D341Med (cell line): ENCODE data around the gene MMP13.
"Not testable (repeated sequence)": the region's sequence is repeated elsewhere in the genome, so short reads cannot be mapped to it uniquely, and the experiment has no call there.

Experiments
- DNase-seq: peaks from one replicate; pipeline ENCODE4 v3.0.0; 2012; ENCODE audit warnings: low spot score

Gene MMP13

DNA sequence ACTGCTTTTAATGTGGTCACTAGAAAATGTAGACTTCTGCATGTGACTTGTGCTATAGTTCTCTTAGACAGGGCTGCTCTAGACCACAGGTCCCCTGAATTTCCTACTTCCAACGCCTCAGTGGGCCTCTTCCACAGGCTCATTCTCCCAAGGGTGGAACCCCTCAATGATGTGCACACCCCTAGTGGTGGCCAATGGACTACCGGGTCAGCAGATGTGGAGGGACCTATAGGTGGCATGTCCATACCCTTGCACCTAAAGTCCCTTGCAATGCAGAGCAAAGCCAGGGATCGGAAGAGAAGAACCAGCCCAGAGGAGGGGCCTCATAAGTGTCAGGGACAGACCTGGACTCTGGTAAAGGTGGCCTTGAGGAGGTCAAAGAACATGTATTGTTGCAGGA is 20.0 kb downstream of the MMP13 start:
- no peak for DNase-seq

DNA sequence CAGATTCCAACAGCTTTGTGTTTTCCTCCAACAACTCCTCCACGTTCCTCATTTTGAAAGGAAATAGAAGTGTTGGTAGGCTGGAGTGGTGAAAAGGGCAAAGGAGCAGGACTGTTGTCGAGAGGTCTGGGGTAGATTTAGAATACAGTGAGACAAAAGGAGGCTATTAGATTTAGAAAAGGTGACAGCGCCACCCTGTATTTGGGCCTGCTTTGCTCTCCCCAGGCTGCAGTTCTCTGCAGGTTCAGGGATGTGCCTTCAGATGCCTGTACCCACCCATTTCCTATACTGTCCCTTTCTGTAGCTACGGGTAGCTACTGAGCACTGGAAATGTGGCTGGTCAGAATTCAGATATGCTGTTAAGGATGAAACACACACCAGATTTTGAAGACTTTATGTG is 20.8 kb downstream of the MMP13 start:
- DNase-seq, result no peak

DNA sequence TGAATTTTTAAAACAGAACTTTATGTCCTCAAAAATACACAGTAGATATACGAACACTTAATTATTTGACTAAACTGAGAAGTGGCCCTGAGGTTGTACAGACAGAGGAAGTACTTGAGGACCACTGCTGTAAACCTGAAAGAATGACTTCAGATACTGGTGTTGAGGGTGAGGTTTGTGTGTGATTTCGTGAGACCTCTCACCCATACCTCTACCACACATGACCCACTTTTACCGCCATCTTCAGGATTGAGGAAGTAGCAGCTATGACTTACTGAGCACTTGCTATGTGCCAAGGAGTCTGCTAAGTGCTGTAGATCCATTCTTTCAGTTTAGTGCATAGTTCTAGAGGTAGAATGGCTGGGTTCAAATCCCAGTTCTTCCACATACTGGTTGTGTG is 21.9 kb downstream of the MMP13 start:
- no peak for DNase-seq

DNA sequence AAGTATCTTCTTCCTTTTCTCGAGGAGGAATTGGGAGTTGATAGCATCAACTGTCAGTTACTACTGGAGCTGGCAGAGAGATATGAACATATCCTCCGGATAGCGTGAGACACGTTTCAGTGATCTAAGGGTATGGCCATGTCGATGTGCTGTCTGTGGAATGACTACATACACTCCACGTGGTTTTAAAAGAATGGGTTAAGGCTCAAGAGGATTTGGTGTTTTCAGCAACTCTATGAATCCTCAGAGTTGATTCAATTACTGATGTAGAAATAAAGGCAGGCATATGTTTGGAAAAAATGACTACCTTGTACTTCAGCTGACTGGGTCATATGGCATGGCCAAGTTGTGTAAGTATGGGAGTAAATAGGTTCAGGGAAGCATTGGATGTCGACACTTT is 22.9 kb downstream of the MMP13 start:
- no peak for DNase-seq

DNA sequence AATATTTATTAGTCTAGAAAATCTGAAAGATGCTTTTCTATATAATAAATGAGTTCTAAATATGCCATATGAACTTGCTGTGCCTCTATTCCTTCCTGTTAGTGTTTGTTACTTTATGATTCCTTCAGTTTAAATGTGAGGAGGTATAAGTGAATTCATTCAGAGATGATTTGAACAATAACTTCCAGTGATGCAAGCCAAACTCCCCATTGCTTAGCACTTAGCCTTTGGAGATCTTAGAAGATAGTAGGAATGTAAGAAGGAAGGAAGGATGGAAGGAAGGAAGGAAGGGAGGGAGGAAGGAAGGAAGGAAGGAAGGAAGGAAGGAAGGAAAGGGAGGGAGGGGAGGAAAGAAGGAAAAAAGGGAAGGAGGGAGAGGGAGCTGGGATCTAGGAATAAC is 25.1 kb downstream of the MMP13 start:
- no peak for DNase-seq

DNA sequence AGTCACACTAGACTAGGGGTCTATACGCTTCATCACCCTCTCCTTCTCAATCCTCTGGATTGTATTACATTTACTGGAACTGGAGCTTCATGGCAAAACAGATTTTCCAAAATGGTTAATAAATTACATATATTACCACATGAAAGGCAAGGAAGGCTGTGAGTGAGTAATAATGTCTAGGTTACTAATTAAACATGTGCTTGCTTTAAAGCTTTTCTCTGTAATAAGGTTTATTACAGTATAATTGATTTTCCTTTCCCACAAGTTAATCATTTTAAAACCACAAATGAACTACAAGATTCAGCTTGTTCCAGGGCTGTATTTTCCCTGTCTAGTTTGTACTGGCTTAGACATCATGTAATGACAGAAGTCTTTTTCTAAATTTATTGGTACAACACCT is 25.6 kb downstream of the MMP13 start:
- DNase-seq, result no peak

DNA sequence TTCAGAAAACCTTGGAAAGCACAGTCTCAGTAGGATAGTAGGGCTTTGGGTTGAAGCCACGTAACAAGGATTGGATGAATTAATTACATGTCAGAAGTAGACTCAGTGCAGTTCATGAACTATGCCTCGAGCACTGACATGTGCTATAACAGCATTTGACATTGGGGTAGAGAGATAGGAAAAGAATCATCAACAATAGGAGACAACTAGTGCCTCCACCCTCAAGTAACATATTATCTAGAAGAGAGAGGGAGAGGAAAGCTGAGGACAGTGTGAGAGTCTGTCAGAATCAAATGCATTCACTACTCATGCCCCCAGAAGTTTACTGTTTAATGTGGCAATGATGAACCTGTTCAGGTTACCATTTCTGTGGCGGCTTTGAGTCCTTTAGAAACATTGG is 26.4 kb downstream of the MMP13 start:
- no peak for DNase-seq

DNA sequence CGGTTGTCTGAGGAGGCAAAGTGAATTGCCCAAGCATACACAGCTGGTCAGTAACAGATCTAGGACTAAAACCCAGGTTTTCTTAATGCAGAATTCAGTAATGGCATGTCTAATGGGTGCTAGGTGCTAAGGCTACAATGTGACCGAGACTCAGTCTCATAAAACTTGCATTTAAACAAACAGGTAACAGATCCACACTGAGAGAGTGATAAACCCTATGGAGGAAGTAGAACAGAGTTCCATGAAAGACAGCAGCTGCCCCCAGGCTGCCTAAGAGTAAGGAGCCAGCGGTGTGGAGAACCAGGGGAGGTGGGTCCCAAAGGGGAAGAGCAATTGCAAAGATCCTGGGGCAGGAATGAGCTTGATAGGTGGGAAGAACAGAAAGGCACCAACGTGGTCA is 27.3 kb downstream of the MMP13 start:
- DNase-seq, result no peak

DNA sequence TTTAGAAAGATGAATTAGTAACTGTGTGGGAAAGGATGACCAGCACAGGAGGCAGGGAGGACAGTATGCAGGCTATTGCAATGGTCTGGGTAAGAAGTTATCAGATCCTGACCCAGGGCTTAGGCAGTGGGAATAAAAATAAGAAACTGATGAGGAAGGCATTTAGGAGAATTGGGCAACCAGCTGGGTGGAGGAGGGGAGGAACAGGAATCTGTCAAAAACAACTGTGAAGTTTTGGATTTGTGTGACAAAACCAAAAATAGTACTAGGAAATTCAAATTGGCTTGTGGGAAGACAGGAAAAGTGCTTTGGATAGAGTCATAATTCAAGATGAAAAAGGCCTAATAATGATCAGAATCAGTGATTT is 27.9 kb downstream of the MMP13 start:
- DNase-seq, result no peak

DNA sequence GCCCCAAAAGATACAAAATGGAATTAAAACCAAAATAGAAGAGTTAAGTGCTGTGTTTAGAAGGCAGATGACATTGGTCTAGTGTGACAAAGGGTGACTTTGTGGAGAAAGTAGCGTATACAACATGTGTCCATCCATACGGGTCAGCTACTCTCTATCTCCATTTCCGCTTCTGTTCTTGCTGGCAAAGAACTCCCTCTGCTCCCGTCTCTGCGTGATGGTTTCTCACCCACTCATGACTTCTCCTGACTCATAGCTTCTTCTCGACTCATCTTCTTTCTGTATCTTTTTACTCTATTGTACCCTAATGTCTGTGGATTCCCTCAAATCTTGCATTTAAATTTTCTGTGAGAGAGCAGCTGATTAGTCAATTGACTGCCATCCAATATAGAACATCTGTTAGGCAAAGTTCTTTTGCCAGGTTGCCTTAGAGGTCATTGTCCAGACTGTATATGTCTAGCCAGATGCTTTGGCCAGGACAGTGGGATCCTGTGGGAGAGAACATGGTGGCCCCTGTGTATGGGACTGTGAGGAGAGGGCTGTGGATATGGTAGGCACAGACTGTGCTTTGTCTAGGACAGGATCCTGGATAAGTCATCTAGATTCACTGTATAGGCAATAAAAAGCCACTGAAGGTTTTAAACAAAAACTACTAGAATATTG is 28.4 kb downstream of the MMP13 start:
- DNase-seq, result no peak

DNA sequence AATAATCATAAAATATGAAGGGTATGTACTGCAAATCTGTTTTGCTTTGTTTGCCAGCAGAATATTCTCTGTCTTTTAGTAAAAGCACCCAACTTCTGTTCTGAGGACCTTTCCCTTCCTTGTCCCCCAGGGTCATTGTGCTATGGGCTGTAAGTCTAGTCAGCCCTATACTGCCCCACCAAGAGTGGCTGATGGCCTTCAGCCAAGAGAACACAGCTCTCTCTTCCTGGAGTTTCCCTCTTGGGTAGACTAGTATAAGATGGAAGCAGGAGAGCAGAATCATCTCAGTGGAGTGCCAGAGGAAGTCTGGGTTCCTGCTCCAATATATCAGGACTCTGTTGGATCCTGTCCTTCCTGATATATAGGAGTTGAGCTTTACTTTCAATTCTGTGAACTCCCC is 29.0 kb downstream of the MMP13 start:
- no peak for DNase-seq

DNA sequence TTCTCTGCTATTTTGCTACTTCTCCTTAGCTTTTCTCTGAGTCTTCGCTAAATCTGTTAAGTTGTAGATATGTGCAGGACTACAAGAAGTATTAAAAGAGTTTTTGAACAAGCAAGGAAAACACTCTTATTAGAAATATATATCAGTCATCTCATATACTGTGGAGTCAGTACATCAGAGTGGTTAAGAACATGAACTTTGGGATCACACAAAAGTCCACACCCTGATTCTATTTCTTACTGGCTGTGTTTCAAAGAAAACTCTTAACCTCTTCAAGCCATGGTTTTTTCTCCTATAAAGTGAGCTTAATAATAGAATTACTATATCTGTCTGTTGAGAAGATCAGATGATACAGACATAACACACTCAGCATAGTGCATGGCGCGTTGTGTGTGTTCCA is 29.5 kb downstream of the MMP13 start:
- DNase-seq, result no peak

DNA sequence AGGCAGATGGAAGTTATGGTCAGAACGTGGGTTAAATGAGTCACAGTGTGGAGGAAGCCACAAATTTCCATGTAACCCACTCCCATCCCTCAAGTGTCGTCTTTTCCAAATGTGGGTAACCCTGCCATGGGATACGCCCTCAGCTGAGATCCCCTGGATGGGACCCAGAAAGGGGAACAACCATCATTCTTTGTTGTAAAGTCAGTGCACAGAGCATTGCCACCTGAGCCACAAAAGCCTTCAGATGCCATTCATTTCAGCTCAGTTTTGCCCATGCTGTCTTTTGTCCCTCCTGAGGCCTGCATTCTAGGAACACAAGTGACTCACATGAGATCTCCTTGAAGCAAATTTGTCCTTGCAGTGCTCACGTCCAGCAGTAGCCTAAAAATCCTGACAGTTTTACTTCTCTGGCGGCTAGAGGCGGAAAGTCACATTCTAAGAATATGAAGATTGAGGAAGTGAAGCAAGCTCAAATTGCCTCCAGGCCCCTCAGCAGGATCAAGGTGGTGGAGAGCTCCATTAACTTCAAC is 30.6 kb downstream of the MMP13 start:
- DNase-seq, result no peak

DNA sequence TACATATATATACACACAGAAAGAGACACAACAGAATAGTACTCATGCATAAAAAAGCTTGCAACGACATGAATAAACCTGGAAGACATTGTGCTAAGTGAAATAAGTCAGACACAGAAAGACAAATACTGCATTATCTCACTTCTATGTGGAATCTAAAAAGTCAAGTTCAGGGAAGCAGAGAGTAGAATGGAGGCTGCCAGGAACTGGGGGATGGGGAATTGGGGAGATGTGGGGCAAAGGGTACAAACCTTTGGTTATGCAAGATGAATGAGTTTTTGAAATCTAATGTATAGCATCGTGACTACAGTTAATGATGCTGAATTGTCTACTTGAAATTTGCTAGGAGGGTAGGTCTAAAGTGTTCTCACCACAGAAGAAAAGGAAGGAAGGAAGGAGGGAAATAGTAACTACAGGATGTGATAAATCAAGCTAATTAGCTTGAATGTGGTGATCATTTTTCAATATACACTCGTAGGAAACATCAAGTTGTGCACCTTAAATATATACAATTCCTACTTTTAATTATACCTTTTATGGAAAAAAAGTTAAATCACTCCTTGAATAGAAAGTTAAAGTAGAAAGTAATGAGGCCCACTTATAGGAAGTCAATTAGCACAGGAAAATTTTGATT is 33.8 kb downstream of the MMP13 start:
- DNase-seq, result no peak

DNA sequence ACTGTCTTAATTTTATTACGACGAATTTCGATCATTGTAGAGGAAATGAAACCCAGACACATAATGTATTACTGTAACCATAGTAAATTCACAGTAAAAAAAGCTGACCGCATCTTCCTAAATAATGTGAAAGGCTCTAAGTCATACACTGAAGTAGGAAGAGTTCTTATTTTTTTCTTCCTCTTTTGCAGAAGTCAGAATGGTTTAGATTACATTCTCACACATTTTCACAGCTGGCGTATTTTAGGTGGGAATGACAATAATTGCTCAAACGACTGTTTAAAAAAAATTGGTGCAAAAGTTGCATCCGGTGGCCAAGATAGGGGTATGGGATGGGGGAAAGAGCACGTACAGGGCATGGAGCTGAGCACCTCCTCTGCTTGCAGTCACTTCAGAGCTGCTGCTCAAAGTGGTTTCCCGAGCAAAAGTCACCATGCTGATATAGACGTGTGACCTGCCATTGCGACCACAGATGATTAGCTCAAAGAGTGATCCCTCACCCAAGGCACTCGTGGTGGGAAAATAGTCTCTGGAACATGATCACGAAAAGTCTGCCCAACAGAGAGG is 35.3 kb downstream of the MMP13 start:
- DNase-seq, result no peak

DNA sequence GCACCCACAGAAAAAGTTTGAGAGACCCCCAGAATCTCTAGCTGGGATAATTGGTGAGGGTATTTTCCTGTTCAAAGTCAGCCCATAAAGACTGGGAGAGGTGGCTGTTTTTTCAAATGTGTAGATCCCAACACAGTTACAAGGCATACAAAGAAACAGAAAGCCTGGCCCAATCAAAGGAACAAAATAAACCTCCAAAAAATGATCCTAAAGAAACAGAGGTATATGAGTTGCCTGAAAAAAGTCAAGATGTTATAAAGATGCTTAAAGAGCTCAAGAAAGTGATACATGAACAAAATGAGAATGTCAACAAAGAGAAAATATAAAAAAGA is 40.5 kb downstream of the MMP13 start:
- no peak for DNase-seq

DNA sequence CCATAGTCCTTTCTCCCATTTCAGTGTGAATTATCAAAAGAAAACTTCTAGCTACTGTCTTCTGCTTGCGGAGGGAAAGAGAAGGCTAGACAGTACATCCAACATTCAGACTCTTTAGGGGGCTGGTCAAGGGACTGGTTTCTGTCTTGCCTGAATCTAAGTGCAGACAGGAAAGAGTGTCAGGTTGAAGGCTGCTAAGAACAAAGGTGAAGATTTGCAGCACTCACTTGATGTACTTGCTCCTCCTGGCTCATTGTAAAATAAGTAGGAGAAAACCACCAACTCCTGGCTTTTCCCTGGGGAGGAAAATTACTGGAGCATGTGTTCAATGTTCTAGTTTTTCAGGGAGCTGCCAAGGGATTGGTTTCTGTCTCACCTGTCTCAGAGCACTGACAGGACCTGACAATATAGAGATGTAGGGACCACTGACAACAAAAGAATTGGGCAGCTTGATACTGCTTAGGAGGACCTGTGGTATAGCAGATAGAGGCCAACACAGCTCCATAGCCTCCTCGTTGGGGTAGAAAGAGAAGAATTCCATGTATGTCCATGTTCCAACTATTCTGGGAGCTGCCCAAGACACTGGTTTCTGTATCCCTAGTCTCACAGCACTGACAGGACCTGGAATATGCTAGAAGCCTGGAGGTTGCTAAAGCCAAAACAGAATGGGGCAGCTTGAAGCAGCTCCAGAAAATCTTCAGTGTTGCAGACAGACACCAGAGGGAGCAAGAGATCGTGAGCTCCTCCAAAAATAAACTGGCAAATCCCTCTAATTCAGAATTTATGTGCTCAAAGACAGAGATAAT is 41.1 kb downstream of the MMP13 start:
- peak; percentile 51 for DNase-seq

DNA sequence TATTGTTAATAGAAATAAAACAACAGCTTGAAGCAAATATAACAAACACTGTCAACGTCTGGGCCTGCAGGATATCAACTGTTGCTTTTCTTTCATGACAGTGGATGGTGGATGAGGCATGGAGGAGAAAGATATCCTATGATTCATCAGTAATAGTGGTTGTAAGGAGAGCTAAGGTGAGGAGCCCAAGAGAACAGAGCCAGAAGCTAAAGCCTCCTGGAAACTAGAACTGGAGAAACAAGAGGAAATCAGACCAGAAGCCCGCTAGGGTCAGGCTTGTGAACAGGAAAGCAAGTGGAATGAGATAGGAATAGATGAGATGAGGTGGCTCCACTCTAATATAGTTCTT is 43.1 kb downstream of the MMP13 start:
- DNase-seq, result no peak

DNA sequence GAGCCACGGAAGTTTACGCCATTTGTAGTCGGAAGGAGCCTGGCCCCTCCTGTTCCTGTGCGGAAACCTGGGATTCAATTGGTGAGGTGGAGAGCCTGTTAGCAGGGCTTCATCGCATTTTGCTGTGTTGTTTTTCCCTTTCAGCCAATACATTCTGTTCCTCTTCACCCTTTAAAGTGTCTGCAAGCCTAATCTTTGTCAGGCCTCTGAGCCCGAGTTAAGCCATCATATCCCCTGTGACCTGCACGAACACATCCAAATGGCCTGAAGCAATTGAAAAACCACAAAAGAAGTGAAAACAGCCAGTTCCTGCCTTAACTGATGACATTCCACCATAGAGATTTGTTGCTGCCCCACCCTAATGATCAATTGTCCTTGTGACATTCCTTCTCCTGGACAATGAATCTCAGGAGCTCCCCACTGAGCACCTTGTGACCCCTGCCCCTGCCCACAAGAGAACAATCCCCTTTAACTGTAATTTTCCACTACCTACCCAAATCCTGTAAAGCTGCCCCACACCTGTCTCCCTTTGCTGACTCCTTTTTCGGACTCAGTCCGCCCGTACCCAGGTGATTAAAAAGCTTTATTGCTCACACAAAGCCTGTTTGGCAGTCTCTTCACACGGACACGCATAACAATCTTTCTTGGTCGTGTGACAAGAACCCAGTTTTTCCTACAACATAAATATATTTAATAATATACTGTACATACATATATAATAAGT is 43.6 kb downstream of the MMP13 start:
- no peak for DNase-seq

DNA sequence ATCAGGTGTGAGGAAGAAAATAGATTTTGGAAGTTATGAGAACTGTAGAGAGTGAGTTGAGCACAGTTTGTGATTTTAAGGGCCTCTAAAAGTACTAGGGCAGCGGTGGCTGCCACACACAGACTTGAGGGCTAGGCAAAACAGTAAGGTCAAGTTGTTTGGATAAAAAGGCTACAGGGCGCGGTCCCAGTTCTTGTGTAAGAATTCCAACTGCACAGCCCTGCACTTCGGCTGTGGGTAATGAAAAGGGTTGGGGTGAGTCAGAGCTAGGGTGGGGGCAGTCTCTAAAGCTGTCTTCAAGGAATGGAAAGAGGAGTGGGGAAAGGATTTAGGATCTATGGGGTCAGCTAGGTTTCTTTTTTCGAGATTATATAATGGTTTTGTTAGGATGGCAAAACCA is 49.7 kb downstream of the MMP13 start:
- not testable (repeated sequence) for DNase-seq

DNA sequence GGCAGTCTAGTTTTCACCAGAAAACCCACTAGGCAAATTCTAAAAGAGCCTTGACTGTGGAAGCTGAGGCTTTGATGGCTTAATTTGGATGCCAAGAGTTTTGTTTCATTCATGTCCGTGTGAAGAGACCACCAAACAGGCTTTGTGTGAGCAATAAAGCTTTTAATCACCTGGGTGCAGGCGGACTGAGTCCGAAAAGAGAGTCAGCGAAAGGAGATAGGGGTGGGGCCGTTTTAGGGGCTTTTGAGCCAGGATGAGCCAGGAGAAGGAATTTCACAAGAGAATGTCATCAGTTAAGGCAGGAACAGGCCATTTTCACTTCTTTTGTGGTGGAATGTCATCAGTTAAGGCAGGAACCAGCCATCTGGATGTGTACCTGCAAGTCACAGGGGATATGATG is 51.6 kb downstream of the MMP13 start:
- DNase-seq, result not testable (repeated sequence)

DNA sequence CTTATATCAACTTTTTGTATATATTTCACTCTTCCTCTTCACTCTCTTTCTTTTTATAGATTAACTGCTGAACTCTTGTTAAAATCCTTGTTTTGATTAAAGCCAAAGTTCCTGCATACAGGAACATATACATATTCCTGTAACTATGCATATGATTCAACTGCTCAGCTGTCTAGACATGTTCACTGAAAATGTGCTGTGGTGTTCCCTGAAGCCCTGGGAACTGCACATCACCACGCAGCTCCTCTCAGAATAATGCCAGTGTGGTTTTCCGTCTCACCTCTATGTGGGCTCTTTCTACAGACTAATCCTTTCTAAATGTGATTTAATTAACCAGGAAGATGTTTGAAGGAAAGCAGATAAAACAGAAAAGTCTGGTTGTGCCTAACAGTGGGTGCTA is 55.2 kb downstream of the MMP13 start:
- no peak for DNase-seq
